Calu3 (cell line): ENCODE results near the gene SERTAD2. TPM values are rescaled to one million over a fixed set of nuclear protein-coding genes. Genes with fewer than 3 reads are reported as not detected.

Source experiments
- BruUV-seq: library from RNA; stranded (reverse); fragments of 400-500 nt; replicated peaks from 2 replicates; lab custom pipeline; 2021; lab: Mats Ljungman, UMichigan
- CTCF ChIA-PET: fragments of 300-600 bp; sonication (Branson Sonifier 250); formaldehyde crosslinking; loops from one replicate; lab custom pipeline; 2022; ENCODE audit warnings: antibody characterized with exemption; lab: Charles Lee
- DNase-seq: peaks from one replicate; pipeline ENCODE4 v3.0.0; 2022
- H3K27ac Mint-ChIP-seq: one replicate; pipeline ENCODE4 v1.8.0; 2022; ENCODE audit warnings: mixed read lengths; ENCODE audit not compliant: unreplicated experiment
- H3K27me3 Mint-ChIP-seq: one replicate; pipeline ENCODE4 v1.8.0; 2022; ENCODE audit warnings: mixed read lengths; ENCODE audit not compliant: unreplicated experiment
- H3K36me3 Mint-ChIP-seq: one replicate; pipeline ENCODE4 v1.8.0; 2022; ENCODE audit warnings: mild to moderate bottlenecking, moderate library complexity, mixed read lengths; ENCODE audit not compliant: insufficient read depth, unreplicated experiment
- H3K4me1 Mint-ChIP-seq: one replicate; pipeline ENCODE4 v1.8.0; 2022; ENCODE audit warnings: mild to moderate bottlenecking, low read depth, mixed read lengths; ENCODE audit not compliant: unreplicated experiment
- H3K4me3 Mint-ChIP-seq: one replicate; pipeline ENCODE4 v1.8.0; 2022; ENCODE audit warnings: mild to moderate bottlenecking, low read depth, moderate library complexity, mixed read lengths; ENCODE audit not compliant: unreplicated experiment
- H3K9me3 Mint-ChIP-seq: one replicate; pipeline ENCODE4 v1.8.0; 2022; ENCODE audit warnings: low read depth, mixed read lengths; ENCODE audit not compliant: unreplicated experiment
- CTCF ChIP-seq: fragments of 200-600 bp; IDR thresholded peaks from one replicate; pipeline ENCODE4 v1.8.0; 2022; ENCODE audit warnings: antibody characterized with exemption; ENCODE audit not compliant: unreplicated experiment
- intact Hi-C: fragments of 100-400 bp; cut with micrococcal nuclease; formaldehyde crosslinking; loops from one replicate; pipeline ENCODE4 v1.10.0; 2022; ENCODE audit not compliant: unreplicated experiment
- total RNA-seq: library from RNA; stranded (reverse); gene quantifications from 2 replicates; pipeline ENCODE4 v1.2.3, GENCODE V29; 2022

The SERTAD2 gene
- total RNA-seq, 1 experiment from 2014 or later = 19.2 TPM

GRCh38 chr2:64695721-64696261 lies 42.1 kb upstream of the SERTAD2 start:
- H3K27me3 Mint-ChIP-seq = no peaks in the 10 kb centered on the region
- H3K9me3 Mint-ChIP-seq = no peaks in the 10 kb centered on the region
- no peak overlapping the region for H3K4me3 Mint-ChIP-seq
- intact Hi-C loops = no loop called here
- peaks cover 41% of the 10 kb centered on the region for H3K4me1 Mint-ChIP-seq
- no peaks in the 10 kb centered on the region for H3K36me3 Mint-ChIP-seq
- no peak for TF ChIP-seq CTCF
- DNase-seq = no peak
- CTCF ChIA-PET = no interaction called here
- no peak overlapping the region for H3K27ac Mint-ChIP-seq
- BruUV-seq = no TSS peak

- no peak overlapping the region for H3K4me3 Mint-ChIP-seq
- TF ChIP-seq CTCF = no peak
- H3K27me3 Mint-ChIP-seq = no peaks in the 10 kb centered on the region
- H3K36me3 Mint-ChIP-seq = no peaks in the 10 kb centered on the region
- intact Hi-C loops = no loop called here
- peaks cover 7% of the 10 kb centered on the region for H3K4me1 Mint-ChIP-seq
- DNase-seq = no peak
- BruUV-seq = no TSS peak
- no peak overlapping the region for H3K27ac Mint-ChIP-seq
- CTCF ChIA-PET = no interaction called here
- no peaks in the 10 kb centered on the region for H3K9me3 Mint-ChIP-seq
These were observed 38.7 kb upstream of the SERTAD2 start for GRCh38 chr2:64692401-64692800.

GRCh38 chr2:64688909-64689308 lies 35.2 kb upstream of the SERTAD2 start:
- no peak for DNase-seq
- H3K4me1 Mint-ChIP-seq = peaks cover 11% of the 10 kb centered on the region

GRCh38 chr2:64686283-64686956 lies 32.7 kb upstream of the SERTAD2 start:
- no TSS peak for BruUV-seq
- intact Hi-C loops = no loop called here
- CTCF ChIA-PET = interaction anchor here (0.7 to 1.2 kb wide), 2 partner anchors 55 to 79 kb away, joined by 3 to 4 read pairs; no protein-coding TSS in a partner anchor
- no peak for DNase-seq
- TF ChIP-seq CTCF = no peak
- Mint-ChIP-seq H3K27me3 (no peaks in the 10 kb centered on the region), H3K4me3 (no peak overlapping the region), H3K4me1 (peaks cover 18% of the 10 kb centered on the region), H3K36me3 (no peaks in the 10 kb centered on the region), H3K9me3 (no peaks in the 10 kb centered on the region), H3K27ac (no peak overlapping the region)

More at GRCh38 chr2:64688909-64689308, 35.2 kb upstream of the SERTAD2 start:
- BruUV-seq = no TSS peak
- Mint-ChIP-seq H3K27me3 (no peaks in the 10 kb centered on the region), H3K27ac (no peak overlapping the region), H3K9me3 (no peaks in the 10 kb centered on the region), H3K4me3 (no peak overlapping the region), H3K36me3 (no peaks in the 10 kb centered on the region)
- intact Hi-C loops = no loop called here
- CTCF ChIA-PET = no interaction called here
- TF ChIP-seq CTCF = no peak
